Neuronal stem cell (in vitro differentiated cells): ENCODE results near the gene PPM1M.
A peak's percentile ranks its signal among the peaks of the same experiment; 100 is the strongest.

ENCODE experiments used
- DNase-seq: peaks from one replicate; pipeline ENCODE4 v3.0.0-alpha.2; 2013; ENCODE audit warnings: low spot score
- H2AFZ ChIP-seq: one replicate; pipeline ENCODE4 v1.6.1; 2013; ENCODE audit warnings: mild to moderate bottlenecking, low read length, inconsistent platforms
- H2AK5ac ChIP-seq: 2 replicates; pipeline ENCODE4 v1.6.1; 2013; ENCODE audit warnings: low read depth, mild to moderate bottlenecking, inconsistent platforms, low read length, moderate library complexity, mixed read lengths
- H2BK120ac ChIP-seq: 2 replicates; pipeline ENCODE4 v1.6.1; 2013; ENCODE audit warnings: low read depth, mild to moderate bottlenecking, inconsistent platforms, low read length, moderate library complexity, mixed read lengths
- H2BK12ac ChIP-seq: one replicate; pipeline ENCODE4 v1.6.1; 2013; ENCODE audit warnings: low read length, inconsistent platforms
- H2BK15ac ChIP-seq: 2 replicates; pipeline ENCODE4 v1.6.1; 2013; ENCODE audit warnings: mild to moderate bottlenecking, low read length, inconsistent platforms, mixed read lengths
- H2BK5ac ChIP-seq: one replicate; pipeline ENCODE4 v1.6.1; 2013; ENCODE audit warnings: inconsistent platforms, mild to moderate bottlenecking, low read length, moderate library complexity
- H3K14ac ChIP-seq: one replicate; pipeline ENCODE4 v1.6.1; 2013; ENCODE audit warnings: low read length, inconsistent platforms
- H3K18ac ChIP-seq: 2 replicates; pipeline ENCODE4 v1.6.1; 2013; ENCODE audit warnings: low read length, inconsistent platforms
- H3K23ac ChIP-seq: 2 replicates; pipeline ENCODE4 v1.6.1; 2013; ENCODE audit warnings: low read depth, mild to moderate bottlenecking, mixed read lengths, low read length, inconsistent platforms; ENCODE audit not compliant: poor library complexity
- H3K27ac ChIP-seq: replicated peaks from 3 replicates; pipeline ENCODE4 v1.5.1; 2013; ENCODE audit warnings: low read length, inconsistent platforms
- H3K27me3 ChIP-seq, 3 experiments: 2 replicates each; pipeline ENCODE4 v1.6.1; 2013; ENCODE audit warnings: low read length in 3 of 3, mild to moderate bottlenecking in 2 of 3, inconsistent platforms in 1 of 3, low read depth in 1 of 3, mixed read lengths in 1 of 3, moderate library complexity in 1 of 3; ENCODE audit not compliant: control insufficient read depth in 3 of 3, insufficient read depth in 3 of 3
- H3K36me3 ChIP-seq, 2 donors: replicated peaks in 1 of 2; 2 replicates each; pipeline ENCODE4 v1.6.1; 2013; ENCODE audit warnings: low read length in 2 of 2; ENCODE audit not compliant: control insufficient read depth in 2 of 2, insufficient read depth in 2 of 2
- H3K4ac ChIP-seq: 2 replicates; pipeline ENCODE4 v1.6.1; 2013; ENCODE audit warnings: inconsistent platforms, mild to moderate bottlenecking, low read length, moderate library complexity
- H3K4me1 ChIP-seq, 2 donors: 1 replicate in 1 of 2; 2 replicates in 1 of 2; pipeline ENCODE4 v1.6.1; 2013; ENCODE audit warnings: low read length in 2 of 2, low read depth in 1 of 2; ENCODE audit not compliant: control insufficient read depth in 2 of 2, insufficient read depth in 1 of 2
- H3K4me2 ChIP-seq: one replicate; pipeline ENCODE4 v1.6.1; 2013; ENCODE audit warnings: mild to moderate bottlenecking, low read length, inconsistent platforms; ENCODE audit not compliant: insufficient read depth, poor library complexity, severe bottlenecking
- H3K4me3 ChIP-seq, 2 donors: 2 replicates each; pipeline ENCODE4 v1.5.1; 2013; ENCODE audit warnings: low read length in 2 of 2, mild to moderate bottlenecking in 2 of 2, inconsistent platforms in 1 of 2, moderate library complexity in 1 of 2
- H3K79me1 ChIP-seq: one replicate; pipeline ENCODE4 v1.6.1; 2013; ENCODE audit warnings: low read depth, mild to moderate bottlenecking, inconsistent platforms, low read length, moderate library complexity
- H3K9ac ChIP-seq: one replicate; pipeline ENCODE4 v1.6.1; 2013; ENCODE audit warnings: mild to moderate bottlenecking, low read depth, low read length, inconsistent platforms; ENCODE audit not compliant: poor library complexity
- H3K9me3 ChIP-seq, 2 donors: replicated peaks in 1 of 2; 2 replicates each; pipeline versions ENCODE3 to v1.6.1; 2013; ENCODE audit warnings: low read length in 2 of 2, mild to moderate bottlenecking in 2 of 2, inconsistent platforms in 1 of 2, low read depth in 1 of 2, mixed read lengths in 1 of 2, moderate library complexity in 1 of 2; ENCODE audit not compliant: control insufficient read depth in 2 of 2, insufficient read depth in 1 of 2
- H4K8ac ChIP-seq: one replicate; pipeline ENCODE4 v1.6.1; 2013; ENCODE audit warnings: low read depth, mild to moderate bottlenecking, inconsistent platforms, low read length, moderate library complexity
- H4K91ac ChIP-seq: one replicate; pipeline ENCODE4 v1.6.1; 2013; ENCODE audit warnings: low read length, low read depth, mild to moderate bottlenecking, inconsistent platforms; ENCODE audit not compliant: poor library complexity
- WGBS, 2 donors: extraction: QIAGEN DNeasy Blood & Tissue Kit; methylation state at CpG; one replicate each; pipeline ENCODE4 v1.1.7; 2013; ENCODE audit warnings: missing lambda C conversion rate in 2 of 2, mixed read lengths in 1 of 2; ENCODE audit not compliant: insufficient read length in 2 of 2, insufficient replicate concordance in 1 of 2; ENCODE audit errors: extremely low coverage in 2 of 2; 5-methylcytosine and 5-hydroxymethylcytosine counted together

The PPM1M gene

GRCh38 chr3:52226229-52226817 lies 19.2 kb upstream of the PPM1M start:
- H3K9me3 ChIP-seq, result no peaks in the 10 kb centered on the region
- H2BK12ac ChIP-seq, result no peak overlapping the region
- H3K14ac ChIP-seq, result no peak overlapping the region
- peaks cover 9 to 30% of the 10 kb centered on the region in 2 donors for H3K36me3 ChIP-seq
- no peak overlapping the region for H3K18ac ChIP-seq
- no peak overlapping the region for H3K4me3 ChIP-seq
- no peak overlapping the region for H3K23ac ChIP-seq
- no peaks in the 10 kb centered on the region for H3K27me3 ChIP-seq
- no peak overlapping the region for H3K9ac ChIP-seq
- H4K8ac ChIP-seq, result no peak overlapping the region
- H3K4ac ChIP-seq, result no peak overlapping the region
- peak overlapping the region; percentile 6 for H2BK5ac ChIP-seq
- no peak overlapping the region for H2AK5ac ChIP-seq
- peaks cover 2% of the 10 kb centered on the region for H3K79me1 ChIP-seq
- H2BK120ac ChIP-seq, result no peak overlapping the region
- no peak overlapping the region for H4K91ac ChIP-seq
- WGBS, 2 donors, result no CpG with 5 or more reads among the region's 5 CpGs
- no peak for DNase-seq
- no peak overlapping the region for H2AFZ ChIP-seq
- no peaks in the 10 kb centered on the region for H3K4me1 ChIP-seq
- no peak overlapping the region for H2BK15ac ChIP-seq
- H3K27ac ChIP-seq, result no peak overlapping the region
- no peak overlapping the region for H3K4me2 ChIP-seq

DNA sequence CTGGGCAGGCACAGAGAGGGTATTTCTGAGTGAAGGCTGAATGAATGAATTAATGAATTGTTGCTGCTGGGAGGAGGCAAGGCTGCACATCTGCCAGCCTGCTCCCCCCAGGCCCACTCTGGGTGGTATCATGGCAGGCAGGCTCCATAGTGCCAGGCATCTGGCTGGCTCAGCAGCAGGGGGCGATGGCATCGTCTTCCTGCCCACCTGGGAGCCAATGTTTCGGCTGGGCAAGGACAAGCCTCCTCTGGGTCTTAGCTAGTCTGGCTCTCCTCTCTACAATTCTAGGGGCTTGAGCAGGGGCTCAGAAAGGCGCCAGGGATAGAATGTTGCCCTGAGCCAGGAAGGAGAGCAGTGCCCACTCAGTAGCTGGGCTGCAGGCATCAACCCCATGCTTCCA lies 18.4 kb upstream of the PPM1M start:
- H2BK120ac ChIP-seq, result no peak overlapping the region
- no peak overlapping the region for H3K4ac ChIP-seq
- H3K23ac ChIP-seq, result peak overlapping the region; percentile 55
- no peak overlapping the region for H3K27ac ChIP-seq
- no peak overlapping the region for H3K14ac ChIP-seq
- H3K79me1 ChIP-seq, result peaks cover 2% of the 10 kb centered on the region
- H3K4me1 ChIP-seq, result no peaks in the 10 kb centered on the region
- no peak overlapping the region for H3K4me3 ChIP-seq
- H2AFZ ChIP-seq, result no peak overlapping the region
- no peak overlapping the region for H2AK5ac ChIP-seq
- H4K8ac ChIP-seq, result peak overlapping the region; percentile 82
- DNase-seq, result no peak
- no peak overlapping the region for H2BK15ac ChIP-seq
- peak overlapping the region; percentile 77 for H2BK5ac ChIP-seq
- H3K18ac ChIP-seq, result peak overlapping the region; percentile 38
- H4K91ac ChIP-seq, result no peak overlapping the region
- no peak overlapping the region for H3K9ac ChIP-seq
- no peaks in the 10 kb centered on the region for H3K27me3 ChIP-seq
- no peak overlapping the region for H3K4me2 ChIP-seq
- no CpG with 5 or more reads among the region's 4 CpGs for WGBS, 2 donors
- H3K36me3 ChIP-seq, result peaks cover 9 to 31% of the 10 kb centered on the region in 2 donors
- no peak overlapping the region for H2BK12ac ChIP-seq
- H3K9me3 ChIP-seq, result no peaks in the 10 kb centered on the region

DNA sequence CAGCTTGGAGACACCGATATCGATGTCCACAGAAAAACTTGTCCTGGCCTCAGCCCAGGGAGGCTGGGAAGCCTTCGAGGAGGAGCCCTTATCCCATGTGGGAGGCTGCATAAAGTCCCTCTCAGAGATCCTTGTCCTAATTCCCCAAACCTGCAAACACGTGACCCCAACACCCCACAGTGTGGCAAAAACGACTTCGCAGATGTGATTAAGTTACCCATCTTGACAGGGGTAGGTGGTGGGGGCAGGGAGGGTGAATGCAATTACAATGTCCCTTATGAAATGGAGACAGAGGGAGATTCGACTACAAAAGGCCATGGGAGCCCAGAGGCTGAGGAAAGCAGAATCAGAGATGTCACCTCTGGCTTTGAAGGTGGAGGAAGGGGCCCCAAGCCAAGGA lies 17.8 kb upstream of the PPM1M start:
- H3K27ac ChIP-seq, result no peak overlapping the region

DNA sequence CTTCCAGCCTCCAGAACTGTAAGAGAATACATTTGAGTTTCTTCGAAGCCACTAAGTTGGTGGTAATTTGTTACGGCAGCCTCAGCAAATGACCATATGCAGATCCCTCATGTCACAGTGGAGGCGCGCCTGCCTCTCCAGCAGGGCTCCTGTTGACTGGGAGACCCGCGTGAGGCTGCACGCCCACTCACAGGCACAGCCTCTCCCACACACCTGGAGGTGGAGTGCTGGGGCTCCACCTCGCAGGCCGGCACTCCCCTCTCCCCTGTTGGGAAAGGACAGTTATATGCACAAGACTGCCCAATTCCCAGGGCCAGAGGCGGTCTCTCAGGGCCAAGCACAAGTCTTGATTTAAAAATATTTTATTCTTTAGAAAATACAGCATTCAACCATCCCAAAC lies 17.3 kb upstream of the PPM1M start:
- Histone ChIP-seq H3K4me1 (no peaks in the 10 kb centered on the region), H3K9ac (no peak overlapping the region), H3K27me3 (no peaks in the 10 kb centered on the region), H2BK12ac (no peak overlapping the region), H3K4me3 (no peak overlapping the region), H3K79me1 (peaks cover under 1% of the 10 kb centered on the region), H2BK120ac (no peak overlapping the region), H2AK5ac (no peak overlapping the region), H3K4ac (no peak overlapping the region), H2AFZ (no peak overlapping the region), H3K18ac (no peak overlapping the region), H3K9me3 (no peaks in the 10 kb centered on the region), H3K4me2 (no peak overlapping the region), H3K27ac (no peak overlapping the region), H4K8ac (no peak overlapping the region), H4K91ac (no peak overlapping the region), H2BK15ac (no peak overlapping the region), H3K14ac (no peak overlapping the region), H2BK5ac (no peak overlapping the region), H3K36me3 (peaks cover 11 to 31% of the 10 kb centered on the region in 2 donors), H3K23ac (no peak overlapping the region)
- DNase-seq, result no peak
- WGBS, 2 donors, result no CpG with 5 or more reads among the region's 10 CpGs

More for the DNA sequence above, 17.8 kb upstream of the PPM1M start:
- WGBS, 2 donors, result no CpG with 5 or more reads among the region's 7 CpGs
- no peaks in the 10 kb centered on the region for H3K27me3 ChIP-seq
- no peak overlapping the region for H4K8ac ChIP-seq
- H3K4ac ChIP-seq, result no peak overlapping the region
- H4K91ac ChIP-seq, result no peak overlapping the region
- H2BK15ac ChIP-seq, result no peak overlapping the region
- no peak overlapping the region for H3K4me3 ChIP-seq
- no peak overlapping the region for H3K23ac ChIP-seq
- H3K9me3 ChIP-seq, result no peaks in the 10 kb centered on the region
- no peak overlapping the region for H2BK5ac ChIP-seq
- peaks cover 9 to 31% of the 10 kb centered on the region in 2 donors for H3K36me3 ChIP-seq
- DNase-seq, result no peak
- H3K9ac ChIP-seq, result no peak overlapping the region
- no peak overlapping the region for H2AK5ac ChIP-seq
- H3K4me1 ChIP-seq, result no peaks in the 10 kb centered on the region
- H3K14ac ChIP-seq, result no peak overlapping the region
- H2BK12ac ChIP-seq, result no peak overlapping the region
- no peak overlapping the region for H2AFZ ChIP-seq
- H2BK120ac ChIP-seq, result no peak overlapping the region
- H3K4me2 ChIP-seq, result no peak overlapping the region
- H3K79me1 ChIP-seq, result peaks cover 2% of the 10 kb centered on the region
- no peak overlapping the region for H3K18ac ChIP-seq
